ENCODE results near the gene FAM163B. TPM values are rescaled to one million over a fixed set of nuclear protein-coding genes. Genes with fewer than 3 reads are reported as not detected.

FAM163B gene
- total RNA-seq, 1 experiment from 2014 or later, result not detected

- Histone ChIP-seq H3K4me3 (no peak overlapping the region), H3K9me3 (no peaks in the 10 kb centered on the region), H3K36me3 (no peaks in the 10 kb centered on the region), H3K27me3 (no peaks in the 10 kb centered on the region)
- DNase-seq, result no peak
These were observed 70.0 kb downstream of the FAM163B start for GRCh38 chr9:133538851-133539833.

DNA sequence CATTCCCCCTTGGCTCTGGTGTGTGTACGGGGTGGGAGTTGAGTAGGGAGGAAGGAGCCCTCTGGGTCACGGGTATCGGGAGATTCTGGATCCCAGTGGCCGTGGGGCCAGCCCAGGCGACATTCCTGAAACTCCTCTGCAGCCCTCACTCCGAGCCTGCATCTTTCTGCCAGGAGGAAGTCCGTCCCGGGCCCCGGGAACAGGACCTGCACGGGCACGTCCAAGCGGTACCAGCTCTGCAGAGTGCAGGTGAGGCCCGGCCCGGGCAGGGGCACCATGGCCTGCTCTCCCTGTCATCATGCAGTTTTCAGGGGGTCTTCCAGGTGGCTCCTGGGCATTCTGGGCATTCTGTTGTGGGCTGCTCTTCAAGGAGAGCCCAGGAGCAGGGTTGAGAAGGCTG lies 71.0 kb downstream of the FAM163B start:
- Histone ChIP-seq H3K36me3 (no peaks in the 10 kb centered on the region), H3K9me3 (no peaks in the 10 kb centered on the region), H3K4me3 (no peak overlapping the region), H3K27me3 (no peaks in the 10 kb centered on the region)
- no peak for DNase-seq

DNA sequence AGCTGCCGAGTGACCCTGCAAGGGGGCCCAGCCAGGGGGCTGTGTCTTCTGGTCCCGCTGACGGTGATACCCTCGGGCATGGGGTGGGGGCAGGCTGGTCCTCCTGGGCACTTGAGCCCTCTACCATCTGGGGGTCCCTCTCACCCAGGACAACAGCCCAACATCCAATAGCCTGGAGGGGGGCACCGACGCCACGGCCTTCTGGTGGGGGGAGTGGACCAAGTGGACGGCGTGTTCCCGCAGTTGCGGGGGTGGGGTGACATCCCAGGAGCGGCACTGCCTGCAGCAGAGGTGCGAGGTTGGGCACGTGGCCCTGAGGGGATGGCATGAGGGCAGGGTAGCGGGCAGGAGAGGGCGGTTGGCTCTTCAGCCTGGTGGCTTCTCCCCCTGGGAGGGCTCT lies 71.9 kb downstream of the FAM163B start:
- H3K4me3 ChIP-seq, result no peak overlapping the region
- no peaks in the 10 kb centered on the region for H3K9me3 ChIP-seq
- no peaks in the 10 kb centered on the region for H3K36me3 ChIP-seq
- DNase-seq, result no peak
- no peaks in the 10 kb centered on the region for H3K27me3 ChIP-seq

- Histone ChIP-seq H3K9me3 (no peaks in the 10 kb centered on the region), H3K36me3 (no peaks in the 10 kb centered on the region), H3K27me3 (no peaks in the 10 kb centered on the region), H3K4me3 (no peak overlapping the region)
- DNase-seq, result no peak
These were observed 72.7 kb downstream of the FAM163B start for GRCh38 chr9:133536536-133536935.

DNA sequence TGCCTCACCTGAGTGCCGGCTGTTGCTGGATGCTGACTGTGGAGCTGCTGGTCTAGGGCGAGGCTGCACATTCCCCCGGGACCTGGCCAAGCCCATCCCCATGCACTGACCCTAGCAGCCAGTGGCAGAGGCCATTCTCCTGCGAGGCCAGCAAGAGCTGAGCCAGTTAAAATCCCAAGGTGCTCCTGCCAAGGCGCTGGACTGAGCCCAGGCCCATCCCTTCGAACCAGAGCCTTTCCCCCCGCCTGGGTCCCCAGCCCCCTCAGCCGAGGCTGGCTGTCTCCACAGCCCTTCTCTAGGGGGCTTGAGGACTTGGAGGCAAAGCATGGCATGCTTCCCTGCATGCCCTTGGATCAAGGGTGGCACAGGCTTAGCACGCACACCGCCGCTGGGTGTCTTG lies 73.1 kb downstream of the FAM163B start:
- Histone ChIP-seq H3K27me3 (no peaks in the 10 kb centered on the region), H3K36me3 (no peaks in the 10 kb centered on the region)

DNA sequence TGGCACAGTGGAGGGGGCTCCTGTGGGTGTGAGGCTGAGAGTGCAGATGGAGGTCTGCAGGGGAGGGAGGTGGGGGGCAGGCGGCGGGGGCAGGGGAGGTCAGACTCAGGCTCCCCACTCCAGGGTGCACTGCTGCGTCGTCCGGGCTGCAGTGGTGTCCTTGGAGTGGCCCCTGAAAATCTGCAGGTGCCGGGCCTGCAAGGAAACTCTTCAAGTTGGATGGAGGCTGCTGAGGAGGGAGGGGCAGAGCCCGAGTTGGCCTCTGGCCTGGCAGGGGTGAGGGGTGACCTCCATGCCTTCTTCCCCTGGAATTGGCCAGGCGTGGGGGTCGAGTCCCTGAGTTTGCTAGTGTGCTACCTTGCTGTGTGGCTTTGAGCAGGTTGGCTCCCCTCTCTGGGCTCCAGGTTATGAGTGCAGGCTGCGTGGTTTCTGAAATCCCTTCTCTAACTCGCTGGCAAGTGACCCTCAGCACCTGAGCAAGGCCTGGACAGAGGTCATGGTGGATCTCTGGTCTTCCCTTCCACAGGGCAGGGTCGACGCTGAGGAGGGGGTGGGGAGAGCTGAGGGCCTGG lies 73.8 kb downstream of the FAM163B start:
- H3K4me3 ChIP-seq, result no peak overlapping the region
- H3K27me3 ChIP-seq, result no peaks in the 10 kb centered on the region
- H3K36me3 ChIP-seq, result no peaks in the 10 kb centered on the region
- H3K9me3 ChIP-seq, result no peaks in the 10 kb centered on the region
- no peak for DNase-seq

More for the DNA sequence above, 73.1 kb downstream of the FAM163B start:
- no peak for DNase-seq
- Histone ChIP-seq H3K4me3 (no peak overlapping the region), H3K9me3 (no peaks in the 10 kb centered on the region)

GRCh38 chr9:133534346-133535291 lies 74.6 kb downstream of the FAM163B start, which contains the start of gene ADAMTSL2:
TSS of gene ADAMTSL2 (plus strand) at chr9:133534704. CDS start at chr9:133536713, 2,009 bp downstream.
- Histone ChIP-seq H3K4me3 (no peak within 1 kb of the TSS), H3K27me3 (no peaks in the 10 kb centered on the region), H3K9me3 (no peaks in the 10 kb centered on the region), H3K36me3 (no peaks in the 10 kb centered on the region)
- DNase-seq, result peak; percentile 72

GRCh38 chr9:133533857-133534256 lies 75.3 kb downstream of the FAM163B start:
- Histone ChIP-seq H3K27me3 (no peaks in the 10 kb centered on the region), H3K9me3 (no peaks in the 10 kb centered on the region), H3K4me3 (no peak overlapping the region), H3K36me3 (no peaks in the 10 kb centered on the region)
- DNase-seq, result peak; percentile 29

DNA sequence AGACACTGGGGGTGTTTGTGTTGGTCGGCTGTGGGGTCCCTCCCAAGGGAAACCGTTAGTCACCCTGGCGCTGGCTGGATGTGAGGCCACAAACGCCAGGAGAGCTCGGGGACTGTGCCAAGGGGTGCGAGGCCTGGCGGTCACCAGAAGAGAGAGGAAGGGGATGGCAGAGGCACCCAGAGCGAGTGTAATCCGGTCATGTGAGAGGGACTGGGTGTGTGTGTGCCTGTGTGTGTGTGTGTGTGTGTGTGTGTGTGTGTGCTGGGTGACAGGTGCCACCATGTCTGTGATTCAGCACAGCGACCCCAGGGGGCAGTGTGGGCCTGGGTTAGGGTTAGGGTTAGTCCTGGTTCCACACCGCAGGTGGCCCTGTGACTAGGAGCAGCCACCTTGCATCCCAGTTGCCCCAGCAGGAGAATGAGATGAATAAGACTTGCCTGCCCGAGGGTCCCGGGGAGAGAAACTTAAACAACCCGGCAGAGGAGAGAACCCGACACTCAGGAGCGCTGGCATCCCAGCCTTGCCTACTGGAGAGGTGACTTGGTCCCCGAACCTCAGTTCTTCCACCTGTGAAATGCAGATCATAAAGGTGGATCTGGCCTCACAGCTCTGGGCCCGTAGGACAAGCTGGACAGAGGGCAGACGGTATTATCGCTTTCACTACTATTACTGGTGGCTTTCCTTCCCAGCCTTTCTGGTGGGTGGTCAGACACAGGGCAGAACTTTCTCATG lies 76.1 kb downstream of the FAM163B start:
- peak; percentile 62 for DNase-seq
- H3K27me3 ChIP-seq, result no peaks in the 10 kb centered on the region
- no peaks in the 10 kb centered on the region for H3K36me3 ChIP-seq
- H3K4me3 ChIP-seq, result no peak overlapping the region
- no peaks in the 10 kb centered on the region for H3K9me3 ChIP-seq

DNA sequence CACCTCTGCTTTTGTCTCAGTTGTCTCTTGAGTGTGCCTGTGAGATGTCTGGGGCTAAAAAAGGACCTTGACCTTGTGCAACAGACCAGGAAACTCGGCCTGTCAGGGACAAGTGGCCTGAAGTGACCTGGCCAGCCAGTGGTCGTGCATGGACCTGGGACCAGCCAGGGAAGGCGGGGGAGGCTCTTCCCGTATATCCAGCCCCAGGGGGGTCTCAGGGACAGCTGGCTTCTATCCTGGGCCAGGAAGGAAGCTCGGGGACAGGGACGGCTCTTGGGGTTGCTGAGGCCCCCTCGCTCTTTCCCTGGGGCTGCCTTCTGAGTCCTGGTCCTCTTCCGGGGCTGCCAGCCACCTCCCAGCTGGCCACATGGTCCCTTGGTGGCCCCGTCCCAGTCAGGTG lies 77.9 kb downstream of the FAM163B start:
- no peaks in the 10 kb centered on the region for H3K36me3 ChIP-seq
- H3K9me3 ChIP-seq, result no peaks in the 10 kb centered on the region
- H3K27me3 ChIP-seq, result no peaks in the 10 kb centered on the region
- no peak overlapping the region for H3K4me3 ChIP-seq
- no peak for DNase-seq

DNA sequence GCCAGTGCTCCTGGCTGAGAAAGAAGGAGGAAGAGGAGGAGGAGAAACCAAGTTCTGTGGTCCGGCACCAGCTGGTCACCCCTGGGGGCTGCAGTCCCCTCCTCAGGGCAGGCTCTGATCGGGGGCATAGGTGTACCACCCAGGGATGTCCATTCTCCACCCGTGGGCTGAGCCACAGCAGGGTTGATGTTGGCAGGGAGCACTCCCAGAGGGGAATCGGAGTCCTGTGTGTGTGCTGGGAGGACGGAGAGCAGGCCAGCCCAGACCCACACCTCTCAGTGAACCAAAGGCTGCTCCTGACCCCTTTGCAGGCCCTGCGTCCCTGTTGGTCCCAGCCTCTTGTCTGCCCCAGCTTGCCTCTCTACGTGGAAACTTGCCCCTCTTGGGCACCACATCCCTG lies 79.3 kb downstream of the FAM163B start:
- Histone ChIP-seq H3K27me3 (no peaks in the 10 kb centered on the region), H3K36me3 (no peaks in the 10 kb centered on the region), H3K9me3 (no peaks in the 10 kb centered on the region), H3K4me3 (no peak overlapping the region)
- no peak for DNase-seq

- H3K4me3 ChIP-seq, result no peak overlapping the region
These were observed 79.7 kb downstream of the FAM163B start for GRCh38 chr9:133529457-133529856.

GRCh38 chr9:133528876-133529241 lies 80.3 kb downstream of the FAM163B start:
- H3K36me3 ChIP-seq, result no peaks in the 10 kb centered on the region
- no peaks in the 10 kb centered on the region for H3K27me3 ChIP-seq
- no peak for DNase-seq
- H3K4me3 ChIP-seq, result no peak overlapping the region
- no peaks in the 10 kb centered on the region for H3K9me3 ChIP-seq

More at GRCh38 chr9:133529457-133529856, 79.7 kb downstream of the FAM163B start:
- no peaks in the 10 kb centered on the region for H3K27me3 ChIP-seq
- H3K36me3 ChIP-seq, result no peaks in the 10 kb centered on the region
- no peaks in the 10 kb centered on the region for H3K9me3 ChIP-seq
- no peak for DNase-seq

DNA sequence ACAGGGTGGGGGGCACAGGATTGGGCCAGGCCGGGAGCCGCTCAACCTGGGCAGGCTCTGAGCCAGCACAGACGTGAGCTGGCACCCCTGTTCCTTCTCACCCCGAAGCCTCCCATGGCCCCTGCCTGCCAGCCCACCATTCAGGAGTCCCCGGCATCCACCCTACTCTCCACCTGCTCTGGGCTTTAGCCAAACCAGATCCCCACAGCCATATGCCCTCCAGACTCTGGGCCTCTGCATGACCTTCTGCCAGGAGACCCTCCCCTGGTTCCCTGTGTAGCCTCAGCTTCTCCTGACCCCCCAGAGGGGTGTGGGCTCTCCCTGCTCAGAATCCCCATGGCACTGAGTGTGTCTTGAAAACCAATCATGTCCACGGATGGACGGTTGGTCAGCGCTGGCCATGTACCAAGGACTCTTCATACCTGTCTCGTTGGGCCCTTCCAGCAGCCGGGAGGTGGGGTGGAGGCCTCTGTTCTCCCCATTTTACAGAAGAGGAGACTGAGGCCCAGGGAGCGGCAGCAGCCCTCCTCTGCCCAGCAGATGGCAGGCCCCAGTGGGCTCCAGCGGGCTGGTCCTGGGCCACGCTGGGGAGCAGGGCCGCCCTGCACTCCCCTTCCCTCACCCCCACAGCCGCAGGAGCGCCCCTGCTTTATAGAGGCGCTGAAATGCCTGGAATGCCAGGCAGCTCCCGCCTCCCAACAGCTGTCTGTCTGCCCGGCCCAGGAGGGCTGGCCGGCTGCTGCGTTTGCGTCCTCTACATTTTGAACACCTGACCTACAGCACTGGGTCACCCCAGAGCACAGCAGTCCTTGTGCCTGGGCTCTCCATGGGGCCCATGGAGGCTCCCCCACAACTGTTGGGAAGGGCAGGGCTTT lies 81.0 kb downstream of the FAM163B start:
- no peak for DNase-seq
- H3K9me3 ChIP-seq, result no peaks in the 10 kb centered on the region
- no peaks in the 10 kb centered on the region for H3K36me3 ChIP-seq
- H3K4me3 ChIP-seq, result no peak overlapping the region
- no peaks in the 10 kb centered on the region for H3K27me3 ChIP-seq

DNA sequence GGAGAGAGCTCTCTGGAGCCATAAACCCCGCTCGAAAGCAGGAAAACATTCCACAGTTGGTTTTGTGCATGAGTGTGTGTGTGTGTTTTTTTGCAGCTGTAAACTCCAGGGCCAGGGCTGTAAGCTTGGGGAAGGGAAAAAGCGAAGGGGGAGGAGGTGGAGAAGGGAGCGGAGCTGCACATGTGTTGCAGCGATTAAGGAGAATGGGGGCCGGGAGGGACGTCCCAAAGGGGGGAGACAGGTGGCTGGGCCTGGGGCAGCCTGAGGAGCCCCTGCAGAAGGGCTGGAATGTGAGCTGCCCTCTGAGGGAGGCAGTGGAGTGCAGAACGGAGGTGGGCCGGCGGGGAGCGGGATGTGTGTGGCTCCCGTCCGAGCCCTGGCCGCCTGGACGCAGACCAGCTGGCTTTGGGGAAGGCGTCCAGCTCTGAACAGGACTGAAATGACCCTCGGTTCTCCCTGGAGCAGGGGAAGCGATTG lies 81.7 kb downstream of the FAM163B start:
- no peaks in the 10 kb centered on the region for H3K36me3 ChIP-seq
- DNase-seq, result no peak
- no peaks in the 10 kb centered on the region for H3K9me3 ChIP-seq
- no peak overlapping the region for H3K4me3 ChIP-seq
- no peaks in the 10 kb centered on the region for H3K27me3 ChIP-seq
